Measurements from ENCODE around the gene OSCAR.
A peak's percentile ranks its signal among the peaks of the same experiment; 100 is the strongest.
"Not testable (repeated sequence)": the region's sequence is repeated elsewhere in the genome, so short reads cannot be mapped to it uniquely, and the experiment has no call there.

Gene OSCAR

GRCh38 chr19:54124393-54124792 is 23.8 kb upstream of the OSCAR start:
- no peak for DNase-seq

GRCh38 chr19:54123682-54124081 is 23.1 kb upstream of the OSCAR start:
- no peak for DNase-seq

- no peak for DNase-seq
These were observed 20.7 kb upstream of the OSCAR start for GRCh38 chr19:54121259-54121658.

- peak; percentile 95 for DNase-seq
These were observed 14.8 kb upstream of the OSCAR start, which contains the start of the genes PRPF31 and TFPT for GRCh38 chr19:54115109-54116063. PRPF31 (plus strand) TSS chr19:54115754; CDS start chr19:54118279, 2,525 bp downstream. TFPT (minus strand) TSS chr19:54115657; CDS start chr19:54115269, 388 bp downstream.

GRCh38 chr19:54114340-54115108 is 13.9 kb upstream of the OSCAR start:
- DNase-seq = peak; percentile 49

GRCh38 chr19:54109651-54110050 is 9.0 kb upstream of the OSCAR start:
- DNase-seq = no peak

GRCh38 chr19:54108496-54108895 is 7.9 kb upstream of the OSCAR start:
- no peak for DNase-seq

GRCh38 chr19:54107876-54108490 is 7.4 kb upstream of the OSCAR start:
- no peak for DNase-seq

GRCh38 chr19:54106716-54107115 is 6.1 kb upstream of the OSCAR start:
- DNase-seq = no peak

- DNase-seq = no peak
These were observed 5.2 kb upstream of the OSCAR start for GRCh38 chr19:54105796-54106195.

- DNase-seq = no peak
These were observed 4.6 kb upstream of the OSCAR start for GRCh38 chr19:54104998-54105715.

GRCh38 chr19:54102421-54103169 is 2.0 kb upstream of the OSCAR start, which contains the start of gene NDUFA3:
NDUFA3 (plus strand) TSS chr19:54102855; CDS start chr19:54102879, 24 bp downstream.
- peak; percentile 97 for DNase-seq

GRCh38 chr19:54099903-54100255 is 724 bp downstream of the OSCAR start:
- not testable (repeated sequence) for DNase-seq

- DNase-seq = no peak
These were observed 1.3 kb downstream of the OSCAR start for GRCh38 chr19:54099190-54099902.

GRCh38 chr19:54096617-54097106 is 3.9 kb downstream of the OSCAR start:
- DNase-seq = peak; percentile 21

- DNase-seq = peak; percentile 52
These were observed 4.6 kb downstream of the OSCAR start for GRCh38 chr19:54095859-54096616.

- DNase-seq = no peak
These were observed 5.3 kb downstream of the OSCAR start for GRCh38 chr19:54095136-54095858.

- DNase-seq = no peak
These were observed 6.1 kb downstream of the OSCAR start for GRCh38 chr19:54094426-54095000.

GRCh38 chr19:54084410-54084809 is 16.2 kb downstream of the OSCAR start:
- no peak for DNase-seq

Data from activated gamma-delta T cell treated with Interleukin-2 at 50 U/mL for 16 hours (primary cell).